SH-SY5Y (cell line): ENCODE measurements around the gene WDCP.

Source experiments
- GATA2 ChIP-seq: IDR thresholded peaks from 2 replicates; pipeline ENCODE4 v1.6.1; 2011; ENCODE audit warnings: mild to moderate bottlenecking, low read depth, low read length
- GATA3 ChIP-seq: IDR thresholded peaks from 2 replicates; pipeline ENCODE4 v1.6.1; 2011; ENCODE audit warnings: low read depth, mild to moderate bottlenecking, low read length, moderate library complexity

DNA sequence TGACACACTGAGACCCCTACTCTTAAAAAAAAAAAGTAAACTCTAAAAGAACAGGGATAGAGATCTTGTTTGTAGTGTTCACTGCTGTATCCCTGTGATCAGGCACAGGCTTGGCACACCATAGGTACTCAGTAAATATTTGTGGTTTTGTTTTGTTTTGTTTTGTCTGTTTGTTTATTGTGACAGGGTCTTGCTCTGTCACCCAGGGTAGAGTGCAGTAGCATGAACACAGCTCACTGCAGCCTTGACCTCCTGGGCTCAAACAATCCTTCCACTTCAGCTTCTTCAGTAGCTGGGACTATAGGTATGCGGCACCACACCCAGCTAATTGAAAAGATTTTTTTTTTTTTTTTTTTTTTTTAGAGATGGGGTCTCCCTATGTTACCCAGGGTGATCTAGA, 5.8 kb upstream of the WDCP start:
- no peak for TF ChIP-seq GATA2
- no peak for TF ChIP-seq GATA3
